GM23338 (cell line): ENCODE results near the gene CBS.
"Not testable (repeated sequence)": the region's sequence is repeated elsewhere in the genome, so short reads cannot be mapped to it uniquely, and the experiment has no call there.

Experiments used
- CTCF ChIP-seq, 2 experiments: fragments of 200-600 bp in 1 of 2; sonication (generic) in 1 of 2; conservative IDR thresholded peaks; 2 replicates each; pipeline versions ENCODE4 v1.5.1 to v1.6.1; 2016 to 2017; ENCODE audit warnings: antibody characterized with exemption in 2 of 2, low read depth in 2 of 2, mild to moderate bottlenecking in 2 of 2, moderate library complexity in 1 of 2
- EZH2 ChIP-seq: fragments of 200-600 bp; sonication (generic); IDR thresholded peaks from one replicate; pipeline ENCODE4 v1.8.0; 2017; ENCODE audit warnings: antibody characterized with exemption, mild to moderate bottlenecking, low read depth; ENCODE audit not compliant: unreplicated experiment
- EZH2phosphoT487 ChIP-seq: fragments of 200-600 bp; sonication (generic); IDR thresholded peaks from one replicate; pipeline ENCODE4 v1.8.1; 2018; ENCODE audit warnings: antibody characterized with exemption; ENCODE audit not compliant: unreplicated experiment
- POLR2AphosphoS5 ChIP-seq: IDR thresholded peaks from 2 replicates; pipeline ENCODE4 v1.6.1; 2016; ENCODE audit warnings: antibody characterized with exemption, low read depth
- REST ChIP-seq: IDR thresholded peaks from one replicate; pipeline ENCODE4 v1.6.1; 2018; ENCODE audit warnings: antibody characterized with exemption; ENCODE audit not compliant: unreplicated experiment
- ZNF331 ChIP-seq: fragments of 250-450 bp; sonication (Bioruptor Pico); IDR thresholded peaks from 2 replicates; pipeline ENCODE4 v1.5.0; 2020; ENCODE audit warnings: low read depth, mild to moderate bottlenecking, moderate library complexity

GRCh38 chr21:43036889-43037288 lies 38.7 kb downstream of the CBS start:
- TF ChIP-seq REST; CTCF (conservative IDR thresholded peaks at IDR 0.05; ENCODE audit: low read depth in 2 of 2); EZH2phosphoT487; EZH2; POLR2AphosphoS5; ZNF331: not testable (repeated sequence)
